ENCODE measurements around the gene FIS1.

DNA sequence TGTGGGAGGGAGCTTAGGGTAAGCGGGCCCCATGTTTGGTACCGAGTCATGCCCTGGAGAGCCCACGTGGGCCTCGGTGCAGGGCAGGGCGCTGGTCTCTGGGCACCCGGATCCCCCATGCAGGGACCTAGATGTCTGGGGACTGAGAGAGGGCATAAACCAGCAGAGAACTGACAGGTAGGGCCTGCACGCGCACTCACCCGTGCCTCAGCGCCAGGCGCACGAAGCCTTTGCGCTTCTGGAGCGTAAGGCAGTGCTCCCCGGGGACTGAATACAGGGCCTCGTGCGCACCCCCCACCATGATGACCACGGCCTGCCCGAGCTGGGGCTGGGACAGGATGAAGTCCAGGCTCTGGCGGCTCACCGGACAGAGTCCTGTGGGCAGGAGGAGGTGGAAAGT is 46.9 kb downstream of the FIS1 start:
- TF ChIP-seq, protein P1, sequence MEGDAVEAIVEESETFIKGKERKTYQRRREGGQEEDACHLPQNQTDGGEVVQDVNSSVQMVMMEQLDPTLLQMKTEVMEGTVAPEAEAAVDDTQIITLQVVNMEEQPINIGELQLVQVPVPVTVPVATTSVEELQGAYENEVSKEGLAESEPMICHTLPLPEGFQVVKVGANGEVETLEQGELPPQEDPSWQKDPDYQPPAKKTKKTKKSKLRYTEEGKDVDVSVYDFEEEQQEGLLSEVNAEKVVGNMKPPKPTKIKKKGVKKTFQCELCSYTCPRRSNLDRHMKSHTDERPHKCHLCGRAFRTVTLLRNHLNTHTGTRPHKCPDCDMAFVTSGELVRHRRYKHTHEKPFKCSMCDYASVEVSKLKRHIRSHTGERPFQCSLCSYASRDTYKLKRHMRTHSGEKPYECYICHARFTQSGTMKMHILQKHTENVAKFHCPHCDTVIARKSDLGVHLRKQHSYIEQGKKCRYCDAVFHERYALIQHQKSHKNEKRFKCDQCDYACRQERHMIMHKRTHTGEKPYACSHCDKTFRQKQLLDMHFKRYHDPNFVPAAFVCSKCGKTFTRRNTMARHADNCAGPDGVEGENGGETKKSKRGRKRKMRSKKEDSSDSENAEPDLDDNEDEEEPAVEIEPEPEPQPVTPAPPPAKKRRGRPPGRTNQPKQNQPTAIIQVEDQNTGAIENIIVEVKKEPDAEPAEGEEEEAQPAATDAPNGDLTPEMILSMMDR (IDR thresholded peaks at IDR 0.05 in 2 of 3, conservative IDR thresholded peaks at IDR 0.05 in 1 of 3; ENCODE audit: borderline replicate concordance in 1 of 3, insufficient read depth in 1 of 3, low read depth in 2 of 3, low read length in 2 of 3) = no peak
- TF ChIP-seq, protein P2, sequence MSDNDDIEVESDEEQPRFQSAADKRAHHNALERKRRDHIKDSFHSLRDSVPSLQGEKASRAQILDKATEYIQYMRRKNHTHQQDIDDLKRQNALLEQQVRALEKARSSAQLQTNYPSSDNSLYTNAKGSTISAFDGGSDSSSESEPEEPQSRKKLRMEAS (IDR thresholded peaks at IDR 0.05) = no peak
- TF ChIP-seq, protein P3, sequence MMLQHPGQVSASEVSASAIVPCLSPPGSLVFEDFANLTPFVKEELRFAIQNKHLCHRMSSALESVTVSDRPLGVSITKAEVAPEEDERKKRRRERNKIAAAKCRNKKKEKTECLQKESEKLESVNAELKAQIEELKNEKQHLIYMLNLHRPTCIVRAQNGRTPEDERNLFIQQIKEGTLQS (IDR thresholded peaks at IDR 0.05) = no peak
- TF ChIP-seq EZH2phosphoT487 (IDR thresholded peaks at IDR 0.05; ENCODE audit: borderline replicate concordance) = no peak
- no peak for TF ChIP-seq SIN3A (IDR thresholded peaks at IDR 0.05; ENCODE audit: low read depth)
- TF ChIP-seq EZH2 (IDR thresholded peaks at IDR 0.05) = no peak
